IMR-90 (cell line): ENCODE data around the gene DUSP2. TPM values are rescaled to one million over a fixed set of nuclear protein-coding genes. Genes with fewer than 3 reads are reported as not detected.

Experiments
- ATAC-seq: fragments of 200-7000 bp; cut with Tn5 transposase; 2 replicates; pipeline ENCODE4 v1.9.1; 2020; ENCODE audit warnings: low read depth, mild to moderate bottlenecking, moderate library complexity
- BruUV-seq: library from RNA; stranded (reverse); fragments of 400-500 nt; replicated peaks from 2 replicates; lab custom pipeline; 2021; lab: Mats Ljungman, UMichigan
- CTCF ChIA-PET: fragments of 300-600 bp; formaldehyde crosslinking; extraction: SDS; loops from one replicate; lab custom pipeline; 2021; ENCODE audit warnings: antibody characterized with exemption; lab: Yijun Ruan, JAX
- POLR2A ChIA-PET: fragments of 300-600 bp; sonication (Branson Sonifier 250); formaldehyde crosslinking; loops from one replicate; lab custom pipeline; 2022; ENCODE audit warnings: antibody characterized with exemption; ENCODE audit not compliant: unreplicated experiment; lab: Charles Lee
- DNase-seq: peaks from one replicate; pipeline ENCODE4 v3.0.0; 2013
- H2AFZ ChIP-seq: replicated peaks from 2 replicates; pipeline ENCODE3; 2013; ENCODE audit warnings: low read length, mild to moderate bottlenecking; ENCODE audit not compliant: poor library complexity
- H2AK5ac ChIP-seq: 2 replicates; pipeline ENCODE4 v1.6.1; 2013; ENCODE audit warnings: low read depth, low read length, inconsistent platforms
- H2AK9ac ChIP-seq: replicated peaks from 2 replicates; pipeline ENCODE3; 2013; ENCODE audit warnings: mild to moderate bottlenecking, low read depth, low read length, moderate library complexity; ENCODE audit not compliant: poor library complexity
- H2BK120ac ChIP-seq: 2 replicates; pipeline ENCODE4 v1.6.1; 2013; ENCODE audit warnings: low read depth, low read length, inconsistent platforms
- H2BK15ac ChIP-seq: 3 replicates; pipeline ENCODE4 v1.6.1; 2013; ENCODE audit warnings: low read depth, low read length, inconsistent platforms
- H2BK20ac ChIP-seq: 2 replicates; pipeline ENCODE4 v1.6.1; 2013; ENCODE audit warnings: low read depth, mild to moderate bottlenecking, inconsistent platforms, low read length, moderate library complexity
- H2BK5ac ChIP-seq: 2 replicates; pipeline ENCODE4 v1.6.1; 2013; ENCODE audit warnings: mild to moderate bottlenecking, low read depth, low read length, inconsistent platforms; ENCODE audit not compliant: poor library complexity, severe bottlenecking
- H3K14ac ChIP-seq: replicated peaks from 2 replicates; pipeline ENCODE4 v1.6.1; 2013; ENCODE audit warnings: low read depth, low read length, inconsistent platforms
- H3K18ac ChIP-seq: 2 replicates; pipeline ENCODE4 v1.6.1; 2013; ENCODE audit warnings: low read depth, low read length, control low read depth
- H3K23ac ChIP-seq: 2 replicates; pipeline ENCODE4 v1.6.1; 2013; ENCODE audit warnings: low read depth, low read length, inconsistent platforms
- H3K27ac ChIP-seq: 2 replicates; pipeline ENCODE4 v1.5.1; 2013; ENCODE audit warnings: mild to moderate bottlenecking, control low read depth, low read length; ENCODE audit not compliant: insufficient read depth
- H3K27me3 ChIP-seq: 2 replicates; pipeline ENCODE4 v1.6.1; 2013; ENCODE audit warnings: low read length; ENCODE audit not compliant: control insufficient read depth, insufficient read depth
- H3K36me3 ChIP-seq: 2 replicates; pipeline ENCODE4 v1.6.1; 2013; ENCODE audit warnings: low read length, mixed read lengths; ENCODE audit not compliant: control insufficient read depth, insufficient read depth
- H3K4ac ChIP-seq: 2 replicates; pipeline ENCODE4 v1.6.1; 2013; ENCODE audit warnings: low read depth, low read length, inconsistent platforms
- H3K4me1 ChIP-seq: 2 replicates; pipeline ENCODE4 v1.6.1; 2013; ENCODE audit warnings: low read length, mixed read lengths; ENCODE audit not compliant: control insufficient read depth, insufficient read depth
- H3K4me2 ChIP-seq: 2 replicates; pipeline ENCODE4 v1.6.1; 2013; ENCODE audit warnings: low read depth, mild to moderate bottlenecking, control low read depth, low read length, moderate library complexity
- H3K4me3 ChIP-seq: 2 replicates; pipeline ENCODE4 v1.5.1; 2013; ENCODE audit warnings: low read depth, mild to moderate bottlenecking, control low read depth, low read length, moderate library complexity; ENCODE audit not compliant: insufficient read depth
- H3K56ac ChIP-seq: 2 replicates; pipeline ENCODE4 v1.6.1; 2013; ENCODE audit warnings: low read length, inconsistent platforms; ENCODE audit not compliant: insufficient read depth; ENCODE audit errors: extremely low read depth
- H3K79me1 ChIP-seq, 2 experiments: 2 replicates each; pipeline ENCODE4 v1.6.1; 2013; ENCODE audit warnings: low read length in 2 of 2, inconsistent platforms in 1 of 2, low read depth in 1 of 2
- H3K9ac ChIP-seq: 2 replicates; pipeline ENCODE4 v1.6.1; 2013; ENCODE audit warnings: low read depth, low read length, control low read depth
- H3K9me1 ChIP-seq: 2 replicates; pipeline ENCODE4 v1.6.1; 2013; ENCODE audit warnings: low read length, inconsistent platforms; ENCODE audit not compliant: insufficient read depth
- H3K9me3 ChIP-seq: 2 replicates; pipeline ENCODE4 v1.6.1; 2013; ENCODE audit warnings: low read length; ENCODE audit not compliant: control insufficient read depth, insufficient read depth
- H4K20me1 ChIP-seq: 2 replicates; pipeline ENCODE4 v1.6.1; 2013; ENCODE audit warnings: low read length, inconsistent platforms; ENCODE audit not compliant: insufficient read depth
- H4K5ac ChIP-seq: 2 replicates; pipeline ENCODE4 v1.6.1; 2013; ENCODE audit warnings: mild to moderate bottlenecking, low read depth, low read length, control low read depth
- H4K8ac ChIP-seq, 2 experiments: 2 replicates each; pipeline ENCODE4 v1.6.1; 2013; ENCODE audit warnings: low read depth in 2 of 2, low read length in 2 of 2, control low read depth in 1 of 2, inconsistent platforms in 1 of 2
- H4K91ac ChIP-seq: 2 replicates; pipeline ENCODE4 v1.6.1; 2013; ENCODE audit warnings: low read depth, low read length, inconsistent platforms; ENCODE audit not compliant: insufficient read depth
- BHLHE40 ChIP-seq: fragments of 150-350 bp; IDR thresholded peaks from 2 replicates; pipeline ENCODE4 v1.6.1; 2016; ENCODE audit warnings: mild to moderate bottlenecking, low read depth, low read length
- CEBPB ChIP-seq: IDR thresholded peaks from 2 replicates; pipeline ENCODE4 v1.6.1; 2012; ENCODE audit warnings: low read depth, low read length, improper control_type of control experiment
- MAFK ChIP-seq: IDR thresholded peaks from 2 replicates; pipeline ENCODE4 v1.6.1; 2012; ENCODE audit warnings: low read depth, low read length, improper control_type of control experiment
- MAZ ChIP-seq: IDR thresholded peaks from 2 replicates; pipeline ENCODE4 v1.6.1; 2012; ENCODE audit warnings: low read depth, mild to moderate bottlenecking, low read length, improper control_type of control experiment, moderate library complexity, borderline replicate concordance
- MXI1 ChIP-seq: IDR thresholded peaks from 2 replicates; pipeline ENCODE4 v1.6.1; 2012; ENCODE audit warnings: low read depth, mild to moderate bottlenecking, low read length, moderate library complexity, borderline replicate concordance
- NFE2L2 ChIP-seq: fragments of 150-350 bp; IDR thresholded peaks from 2 replicates; pipeline ENCODE4 v1.6.1; 2016; ENCODE audit warnings: low read depth, mild to moderate bottlenecking, low read length
- POLR2A ChIP-seq: IDR thresholded peaks from 2 replicates; pipeline ENCODE4 v1.6.1; 2012; ENCODE audit warnings: mild to moderate bottlenecking, low read depth, low read length
- RAD21 ChIP-seq: IDR thresholded peaks from 2 replicates; pipeline ENCODE4 v1.6.1; 2012; ENCODE audit warnings: low read length, improper control_type of control experiment
- SMC3 ChIP-seq: fragments of 150-350 bp; IDR thresholded peaks from 2 replicates; pipeline ENCODE4 v1.6.1; 2016; ENCODE audit warnings: low read depth, mild to moderate bottlenecking, antibody characterized with exemption, low read length, moderate library complexity
- USF2 ChIP-seq: fragments of 150-350 bp; IDR thresholded peaks from 2 replicates; pipeline ENCODE4 v1.6.1; 2017; ENCODE audit warnings: mild to moderate bottlenecking, antibody characterized with exemption, low read length, low read depth
- WGBS, 2 experiments: methylation state at CpG; one replicate each; pipeline versions ENCODE4 v1.1.5 to v1.1.7; 2013; ENCODE audit warnings: missing lambda C conversion rate in 2 of 2; ENCODE audit not compliant: insufficient read length in 1 of 2; ENCODE audit errors: extremely low coverage in 2 of 2; 5-methylcytosine and 5-hydroxymethylcytosine counted together
- dilution Hi-C: fragments of 300-500 bp; cut with HindIII; formaldehyde crosslinking; loops from one replicate; pipeline ENCODE4 v1.14.3; 2018; ENCODE audit warnings: low sequenced_read_pairs; ENCODE audit not compliant: unreplicated experiment
- in situ Hi-C: fragments of 300-500 bp; cut with MboI; formaldehyde crosslinking; loops from 3 replicates; pipeline ENCODE4 v1.14.3; 2019; ENCODE audit warnings: low sequenced_read_pairs, inconsistent platforms, mixed read lengths
- intact Hi-C: fragments of 100-400 bp; cut with micrococcal nuclease; formaldehyde crosslinking; loops from 2 replicates; pipeline ENCODE4 v1.10.0; 2022
- polyA plus RNA-seq, 3 experiments: library from polyadenylated mRNA; depleted of rRNA; stranded (reverse); fragments of >200 nt; gene quantifications; 2 replicates each; pipeline ENCODE4 v1.2.3, GENCODE V29; 2012; ENCODE audit warnings: low replicate concordance in 1 of 3
- total RNA-seq: library from RNA; depleted of rRNA; stranded (reverse); fragments of >200 nt; gene quantifications from 2 replicates; pipeline ENCODE4 v1.2.3, GENCODE V29; 2012

DUSP2 gene
- total and polyA plus RNA-seq, 2 of the 4 experiments (the other 2 are of a cell fraction): 1.8 to 3.8 TPM

- POLR2A ChIA-PET: no interaction called here
- Histone ChIP-seq H3K23ac (no peak overlapping the region), H4K8ac (no peak overlapping the region), H3K14ac (no peak overlapping the region), H3K27ac (no peak overlapping the region), H2BK15ac (no peak overlapping the region), H3K4me1 (no peaks in the 10 kb centered on the region), H2AK9ac (no peak overlapping the region), H4K5ac (no peak overlapping the region), H3K27me3 (peaks cover 53% of the 10 kb centered on the region), H4K20me1 (no peaks in the 10 kb centered on the region; the same call in 1 of the 2 replicates), H2BK20ac (no peak overlapping the region), H3K4ac (no peak overlapping the region), H3K4me3 (no peak overlapping the region), H3K18ac (no peak overlapping the region), H3K9me3 (no peaks in the 10 kb centered on the region; the same call in 1 of the 2 replicates), H3K9ac (no peak overlapping the region), H3K36me3 (no peaks in the 10 kb centered on the region), H2BK5ac (no peak overlapping the region), H2BK120ac (no peak overlapping the region), H2AFZ (no peak overlapping the region), H3K79me1 (no peaks in the 10 kb centered on the region), H3K4me2 (no peak overlapping the region), H2AK5ac (no peak overlapping the region), H4K91ac (no peak overlapping the region), H3K9me1 (no peaks in the 10 kb centered on the region), H3K56ac (no peak overlapping the region)
- WGBS, 2 experiments: 67% methylated on average over 3 of the region's 16 CpGs; no CpG with 5 or more reads in 1 of the 2 experiments
- no peak for TF ChIP-seq NFE2L2
- no peak for TF ChIP-seq MXI1
- no peak for TF ChIP-seq USF2
- no peak for TF ChIP-seq MAFK
- no peak for TF ChIP-seq POLR2A
- TF ChIP-seq BHLHE40: no peak
- TF ChIP-seq SMC3: no peak
- TF ChIP-seq MAZ: no peak
- no peak for TF ChIP-seq RAD21
- TF ChIP-seq CEBPB: no peak
- DNase-seq (peak; percentile 6), ATAC-seq (no peak)
- in situ Hi-C loops: loop anchor here (10.0 kb wide), 1 partner anchor 135 kb away; the partner anchor contains the start of genes CIAO1 and TMEM127
- dilution Hi-C loops: no loop called here
- BruUV-seq: no TSS peak
- intact Hi-C loops: no loop called here
- CTCF ChIA-PET: no interaction called here
Measured at GRCh38 chr2:96129528-96130120, 15.6 kb downstream of the DUSP2 start.
